NCI-H1092 (cell line): Measurements from ENCODE around the gene LTA4H.
"Not testable (repeated sequence)": the region's sequence is repeated elsewhere in the genome, so short reads cannot be mapped to it uniquely, and the experiment has no call there.

ENCODE experiments used
- DNase-seq: peaks from one replicate; lab custom pipeline; 2025; lab: John Stamatoyannopoulos, UW

LTA4H gene

DNA sequence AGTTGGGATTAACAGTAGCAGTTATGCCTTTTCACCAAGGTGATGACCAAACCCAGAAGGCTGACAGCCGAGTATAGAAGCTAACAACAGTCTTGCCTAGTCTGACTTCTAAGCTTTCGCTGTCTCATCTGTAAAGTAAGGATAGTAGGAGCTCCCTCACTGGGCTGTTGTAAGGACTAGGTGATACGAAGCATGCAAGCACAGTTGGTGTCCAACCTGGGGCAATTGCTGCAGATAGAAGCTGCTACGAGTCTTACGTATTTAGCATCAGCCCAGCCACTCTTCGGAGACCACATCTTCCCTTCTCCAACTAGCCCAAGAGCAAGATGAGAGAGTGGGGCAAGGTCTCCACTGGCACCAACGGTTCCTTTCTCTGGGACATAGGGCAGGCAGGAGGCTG lies 45.3 kb downstream of the LTA4H start:
- DNase-seq: no peak

DNA sequence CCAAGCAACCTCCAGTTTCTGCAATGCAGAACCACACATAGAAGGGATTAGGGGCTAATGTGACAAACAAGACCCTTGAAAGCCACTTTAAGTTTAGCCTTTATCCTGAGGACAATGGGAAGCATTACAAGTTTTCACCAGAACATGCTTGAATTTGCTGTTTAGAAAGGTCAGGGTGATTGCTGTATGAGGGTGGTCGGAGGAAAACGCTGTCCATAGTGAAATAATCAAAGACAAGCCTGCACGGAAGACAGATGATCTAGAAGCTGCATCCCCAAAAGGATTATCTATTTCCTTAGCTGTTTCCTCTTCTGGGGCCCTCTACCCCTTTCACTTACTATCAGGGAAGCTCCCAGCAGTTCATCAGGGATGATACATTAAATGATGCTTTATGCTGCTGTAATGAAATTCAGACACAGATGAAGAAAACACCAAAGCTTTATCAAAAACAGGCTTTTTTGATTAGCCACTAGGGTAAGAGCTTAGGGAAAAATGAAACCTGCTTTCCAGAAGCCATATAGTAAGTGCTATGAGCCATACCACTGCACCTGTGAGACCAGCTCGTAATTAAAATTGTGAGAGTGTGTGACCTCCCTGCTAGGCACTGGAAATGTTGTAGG lies 45.8 kb downstream of the LTA4H start:
- DNase-seq: no peak

DNA sequence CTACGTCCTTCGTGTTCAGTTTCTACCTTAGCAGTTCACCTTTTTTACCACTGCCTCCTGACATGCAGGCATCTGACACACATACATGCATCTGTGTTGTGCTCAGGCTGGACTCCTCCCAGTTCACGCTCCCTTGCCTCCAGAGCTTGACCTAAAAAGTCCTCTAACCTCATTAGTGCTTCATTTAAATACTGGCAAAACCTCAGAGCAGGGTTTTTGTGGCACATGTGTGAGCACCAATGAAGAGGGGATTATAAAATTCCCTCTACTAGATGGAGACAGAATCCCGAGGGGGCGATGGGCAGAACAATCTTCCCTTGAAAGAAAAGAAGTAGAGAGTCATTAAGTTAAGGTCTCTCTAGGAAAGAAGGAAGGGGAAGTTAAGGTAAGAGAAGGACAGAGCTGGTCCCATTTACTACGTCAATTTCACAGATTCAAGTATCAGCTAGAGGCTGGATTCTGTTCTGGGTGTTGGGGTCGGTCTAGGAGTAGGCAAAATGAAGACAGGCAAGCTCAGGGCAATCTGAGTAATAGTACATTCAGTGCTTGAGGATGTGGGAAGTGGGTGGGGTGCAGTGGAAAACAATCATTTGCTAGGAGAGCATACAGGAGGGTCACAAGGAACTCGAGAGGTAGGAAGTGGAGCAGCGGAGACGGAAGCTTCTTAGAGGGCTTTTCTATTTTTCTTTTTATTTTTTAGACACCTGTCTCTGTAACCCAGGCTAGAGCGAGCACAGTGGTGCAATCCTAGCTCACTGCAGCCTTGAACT lies 46.7 kb downstream of the LTA4H start:
- DNase-seq: no peak

DNA sequence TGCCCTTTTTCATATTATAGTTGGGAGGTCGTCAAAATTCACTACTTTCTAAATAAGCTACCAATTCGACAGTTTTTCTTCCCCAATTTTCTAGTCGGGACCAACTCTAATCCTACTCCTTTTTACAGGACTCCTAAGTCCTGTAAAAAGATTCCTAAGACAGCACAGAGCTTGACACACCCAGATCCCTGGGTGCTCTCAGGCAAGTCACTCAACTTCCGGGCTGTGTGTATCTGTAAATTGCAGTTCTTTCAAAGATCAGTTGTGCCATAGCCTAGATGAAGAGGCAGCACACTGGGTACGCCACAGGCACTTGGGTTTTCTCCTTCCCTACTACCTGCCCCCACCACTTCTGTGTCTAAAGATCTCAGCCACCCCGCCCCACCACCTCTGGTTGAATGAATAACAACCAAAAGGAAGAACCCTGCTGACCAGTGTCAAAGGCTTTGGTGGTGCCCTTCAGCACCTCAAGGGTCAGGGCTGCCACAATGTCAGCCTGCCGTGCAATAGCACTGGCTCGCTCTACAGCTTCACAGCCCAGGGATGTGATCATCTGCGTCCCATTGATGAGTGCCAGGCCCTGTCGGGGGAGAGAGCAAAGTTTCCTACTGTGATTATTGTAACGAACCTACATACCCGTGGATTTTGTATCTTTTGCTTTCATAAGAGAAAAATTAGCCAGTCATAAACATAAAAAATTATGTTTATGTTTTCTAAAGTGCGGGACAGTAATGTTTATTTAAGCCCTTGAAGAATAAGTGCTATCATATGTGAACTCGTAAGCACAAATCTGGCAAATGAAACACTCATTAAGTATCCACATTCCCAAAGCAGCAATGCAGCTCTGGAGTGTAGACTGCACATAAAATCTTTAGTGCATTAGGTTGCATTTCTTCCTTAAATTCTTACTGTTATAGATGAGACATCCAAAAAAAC lies 48.5 kb downstream of the LTA4H start:
- DNase-seq: no peak

DNA sequence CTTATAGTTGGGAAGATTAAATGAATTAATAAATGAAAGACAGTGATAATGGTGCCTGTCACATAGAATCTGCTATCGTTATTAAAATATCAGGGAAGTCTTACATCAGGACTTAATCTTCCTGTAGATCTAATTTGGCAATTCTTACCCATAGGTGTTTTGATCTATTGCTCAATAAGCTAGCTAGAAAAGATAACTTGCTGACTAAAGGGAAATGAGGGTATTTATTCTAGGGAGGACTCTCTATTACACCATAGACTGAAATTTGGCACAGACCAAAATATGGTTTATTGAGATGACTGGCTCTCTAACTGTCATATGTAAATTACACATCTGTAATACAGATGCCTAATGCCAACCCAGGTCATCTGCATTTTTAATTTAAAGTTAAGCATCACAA lies 50.7 kb downstream of the LTA4H start:
- no peak for DNase-seq

DNA sequence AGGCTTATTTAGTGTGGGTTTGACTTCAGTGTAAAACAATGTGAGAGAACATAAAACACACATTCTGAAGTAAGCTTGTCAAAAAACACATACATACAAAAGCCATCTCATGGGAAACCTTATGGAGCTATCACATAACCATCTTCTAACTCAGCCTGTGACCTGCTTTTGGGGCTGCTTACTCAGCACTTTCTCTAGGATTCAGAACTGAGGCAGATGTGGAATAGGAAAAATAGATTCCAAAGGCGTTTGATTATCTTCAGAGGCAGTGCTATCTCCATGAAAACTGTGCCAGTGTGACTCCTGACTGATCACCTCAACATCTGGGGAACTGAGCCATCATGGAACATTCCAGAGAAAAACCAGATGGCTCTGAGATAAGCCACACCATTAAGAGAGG lies 52.8 kb downstream of the LTA4H start:
- DNase-seq: no peak

DNA sequence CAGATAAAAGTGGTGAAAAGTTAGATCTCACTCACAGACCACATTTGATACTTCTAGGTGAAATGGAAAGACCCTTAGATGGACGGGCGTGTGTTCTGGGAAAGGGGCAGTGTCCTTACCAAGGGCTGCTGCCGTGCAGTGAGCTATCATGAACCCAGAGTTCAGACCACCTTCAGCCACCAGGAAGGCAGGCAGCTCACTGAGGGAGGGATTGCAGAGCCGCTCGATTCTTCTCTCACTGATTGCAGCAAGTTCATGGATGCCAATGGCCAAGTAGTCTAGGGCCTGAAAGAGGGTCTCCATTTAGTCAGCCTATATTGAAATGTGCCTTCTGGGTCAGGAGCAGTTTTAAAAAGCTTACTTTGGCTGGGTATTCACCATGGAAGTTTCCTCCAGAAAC lies 55.0 kb downstream of the LTA4H start:
- DNase-seq: no peak

DNA sequence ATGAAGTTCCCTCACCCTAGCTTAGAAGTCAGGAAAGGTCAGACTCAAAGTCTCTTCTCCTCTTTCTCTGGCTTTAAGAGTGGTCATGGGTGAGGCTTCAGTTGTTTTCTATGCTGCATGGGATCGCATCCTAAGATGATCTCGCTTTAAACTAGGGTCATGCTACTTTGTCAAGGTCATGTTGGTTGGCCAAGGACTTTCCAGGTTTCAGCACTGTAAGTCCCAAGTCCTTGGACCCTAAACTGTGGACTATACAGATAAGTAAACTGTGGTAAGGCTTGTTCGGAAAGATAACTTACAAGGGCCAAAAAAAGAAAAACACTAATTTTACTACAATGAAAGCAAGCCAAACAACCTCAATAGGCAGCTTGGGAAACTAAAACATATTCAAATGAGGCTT lies 56.6 kb downstream of the LTA4H start:
- DNase-seq: no peak

DNA sequence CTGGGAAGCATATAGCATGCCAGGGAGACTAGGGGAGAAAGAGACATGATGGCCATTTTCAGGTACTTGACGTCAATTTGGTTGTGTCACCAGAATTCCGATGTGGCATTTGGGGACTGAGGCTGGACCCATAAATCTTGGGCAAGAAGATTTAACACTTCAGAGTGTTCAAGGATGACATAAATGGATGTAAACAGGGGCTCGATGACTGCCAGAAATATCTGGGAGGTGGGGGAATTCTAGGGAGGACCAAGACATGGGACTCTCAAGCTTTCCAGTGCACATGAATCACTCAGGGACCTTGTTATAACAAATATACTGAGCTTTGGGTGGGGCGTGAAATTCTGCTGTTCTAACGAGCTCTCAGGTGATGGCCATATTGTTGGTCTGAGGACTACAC lies 57.0 kb downstream of the LTA4H start:
- no peak for DNase-seq

DNA sequence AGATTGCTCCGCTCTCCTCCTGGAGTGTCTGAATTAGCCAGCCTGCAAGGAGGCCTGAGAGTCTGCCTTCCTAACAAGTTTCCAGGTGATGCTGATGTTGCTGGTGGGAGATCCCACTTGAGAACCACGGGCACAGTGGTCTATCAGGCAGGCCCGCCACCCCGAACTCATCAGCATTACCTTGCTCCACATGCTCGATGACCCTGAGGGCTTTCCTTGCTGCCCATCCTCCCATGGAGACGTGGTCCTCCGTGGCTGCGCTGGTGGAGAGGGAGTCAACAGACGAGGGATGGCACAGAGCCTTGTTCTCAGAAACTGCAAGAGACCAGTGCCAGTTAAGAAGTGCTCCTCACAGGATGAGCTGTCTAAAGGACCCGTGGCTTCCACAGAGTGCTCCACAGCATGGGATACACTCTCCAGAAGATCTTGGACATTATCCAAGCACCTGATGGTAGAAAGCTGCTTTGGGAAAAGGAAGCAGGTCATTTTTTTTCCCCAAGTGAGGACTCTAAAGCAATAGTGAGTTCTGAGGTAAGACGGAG lies 57.6 kb downstream of the LTA4H start:
- DNase-seq: no peak

DNA sequence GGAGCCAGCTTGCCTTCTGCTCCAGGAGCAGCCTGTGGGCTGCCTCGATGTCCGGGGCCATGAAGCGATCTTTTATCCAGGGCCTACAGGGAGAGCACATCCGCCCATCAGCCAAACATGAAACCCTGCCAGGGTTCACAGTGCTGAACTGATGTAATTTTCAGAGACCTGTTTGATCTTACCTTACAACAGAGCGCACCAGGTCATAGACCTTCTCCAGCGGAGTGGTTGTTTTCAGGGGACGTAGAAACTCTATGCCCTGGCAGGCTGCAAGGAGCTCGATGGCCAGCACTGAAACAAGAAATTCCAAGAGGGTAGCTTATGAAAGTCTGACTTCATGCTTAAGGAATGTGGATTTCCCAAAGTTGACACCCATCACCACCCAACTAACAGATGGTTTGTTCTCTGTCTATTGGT lies 59.0 kb downstream of the LTA4H start:
- no peak for DNase-seq

DNA sequence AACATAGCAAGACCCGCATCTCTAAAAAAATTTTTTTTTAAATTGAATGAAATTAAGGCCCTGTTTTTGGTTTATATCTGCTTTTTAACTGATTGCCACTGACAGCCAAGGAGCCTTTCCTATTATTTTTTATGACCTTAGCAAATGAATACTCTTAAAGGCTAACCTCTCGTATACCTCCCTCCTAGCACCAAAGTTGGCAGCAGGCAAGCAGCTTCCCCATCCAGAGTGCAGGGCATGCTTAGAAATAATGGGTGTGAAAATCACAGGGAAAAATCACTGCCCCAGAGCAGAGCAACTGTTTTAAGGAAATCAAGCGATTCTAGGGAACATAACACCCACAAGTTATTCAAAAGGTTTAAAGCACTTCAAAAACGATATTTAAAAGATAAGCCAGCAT lies 59.9 kb downstream of the LTA4H start:
- no peak for DNase-seq

DNA sequence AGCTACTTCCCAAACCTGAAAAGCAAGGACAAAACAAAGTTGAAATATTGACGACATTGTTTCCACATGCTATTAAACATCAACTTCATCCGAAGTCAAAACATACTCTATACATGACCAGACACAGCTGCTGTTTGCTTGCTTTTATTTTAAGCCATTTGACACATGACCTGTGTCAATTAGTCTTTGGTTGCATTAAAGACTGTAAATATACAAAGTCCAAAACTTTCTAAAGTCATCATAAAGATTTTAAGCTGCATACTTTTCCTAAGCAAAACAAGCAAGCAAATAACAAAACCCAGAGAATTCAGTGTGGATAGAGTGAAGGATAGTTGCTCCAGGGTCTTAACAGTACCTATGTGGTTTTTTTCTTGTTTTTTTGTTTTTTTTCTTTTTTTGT lies 61.0 kb downstream of the LTA4H start:
- no peak for DNase-seq

DNA sequence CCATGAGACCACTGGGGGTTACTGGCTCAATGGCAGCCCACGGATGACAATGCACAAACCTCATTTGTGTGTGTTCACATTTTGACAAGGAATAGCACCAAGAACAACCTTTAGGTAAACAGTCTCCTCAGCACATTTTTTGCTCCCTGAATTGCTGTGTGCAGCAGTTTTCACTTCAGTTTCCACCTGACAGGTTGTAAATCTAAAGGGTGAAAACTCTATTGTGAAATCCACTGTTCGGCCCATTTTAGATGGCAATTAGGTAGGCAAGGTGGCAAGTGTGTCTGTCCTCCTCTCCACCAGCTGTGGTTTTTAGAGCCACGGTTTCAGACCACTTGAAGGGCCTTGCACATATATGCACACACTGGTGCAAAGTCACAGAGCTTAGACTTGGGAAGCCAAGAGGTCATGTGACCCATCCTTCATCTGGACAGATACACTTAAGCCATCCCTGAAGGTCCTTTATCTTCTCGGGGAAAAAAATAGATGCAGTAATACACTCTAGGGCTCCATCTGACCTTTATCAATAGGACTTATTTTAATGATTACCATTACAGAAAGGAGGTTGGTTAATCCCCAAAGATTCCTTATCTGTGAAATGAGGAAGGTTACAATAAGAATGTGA lies 62.4 kb downstream of the LTA4H start:
- no peak for DNase-seq

DNA sequence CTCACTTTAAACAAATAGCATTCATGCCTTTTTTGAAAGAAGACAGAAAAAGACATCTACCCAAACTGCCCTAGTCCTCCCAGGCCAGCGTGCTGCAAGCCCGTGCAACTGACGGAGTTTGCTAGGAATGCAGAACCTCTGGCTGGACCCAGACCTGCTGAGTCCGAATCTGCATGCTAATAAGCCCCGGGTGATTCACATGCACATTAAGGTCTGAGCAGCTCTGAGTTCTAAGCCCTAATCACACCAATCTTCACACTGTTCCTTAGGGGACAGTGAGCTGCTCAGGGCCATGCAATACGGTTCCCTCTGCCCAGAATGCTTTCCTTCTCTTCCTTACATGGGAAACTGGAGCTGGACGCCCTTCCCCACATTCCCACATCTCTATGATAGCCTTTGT lies 64.5 kb downstream of the LTA4H start:
- DNase-seq: no peak

DNA sequence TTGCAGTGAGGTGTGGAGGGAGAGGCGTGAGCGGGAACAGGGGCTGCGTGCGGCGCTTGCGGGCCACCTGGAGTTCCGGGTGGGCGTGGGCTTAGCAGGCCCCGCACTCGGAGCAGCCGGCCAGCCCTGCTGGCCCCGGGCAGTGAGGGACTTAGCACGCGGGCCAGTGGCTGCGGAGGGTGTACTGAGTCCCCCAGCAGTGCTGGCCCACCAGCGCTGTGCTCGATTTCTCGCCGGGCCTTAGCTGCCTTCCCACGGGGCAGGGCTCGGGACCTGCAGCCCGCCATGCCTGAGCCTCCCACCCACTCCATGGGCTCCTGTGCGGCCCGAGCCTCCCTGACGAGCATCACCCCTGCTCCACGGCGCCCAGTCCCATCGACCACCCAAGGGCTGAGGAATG lies 66.3 kb downstream of the LTA4H start:
- not testable (repeated sequence) for DNase-seq

DNA sequence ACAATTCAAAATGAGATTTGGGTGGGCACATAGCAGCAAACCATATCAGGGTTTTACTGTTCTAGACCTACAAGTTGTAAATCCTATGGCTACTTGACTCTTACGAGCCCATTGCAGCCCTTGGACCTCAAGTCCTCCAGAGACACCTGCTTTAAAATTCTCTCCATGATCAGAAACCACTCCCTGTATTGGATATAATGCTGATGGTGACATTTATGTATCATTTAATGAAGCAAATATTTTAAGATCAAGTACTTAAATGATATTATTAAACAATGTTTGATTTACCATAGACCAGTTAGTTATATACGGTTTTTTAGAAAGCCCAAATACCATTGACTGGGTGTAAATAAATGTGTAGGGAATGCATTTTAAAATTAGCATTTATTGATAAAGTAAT lies 68.1 kb downstream of the LTA4H start:
- DNase-seq: no peak

DNA sequence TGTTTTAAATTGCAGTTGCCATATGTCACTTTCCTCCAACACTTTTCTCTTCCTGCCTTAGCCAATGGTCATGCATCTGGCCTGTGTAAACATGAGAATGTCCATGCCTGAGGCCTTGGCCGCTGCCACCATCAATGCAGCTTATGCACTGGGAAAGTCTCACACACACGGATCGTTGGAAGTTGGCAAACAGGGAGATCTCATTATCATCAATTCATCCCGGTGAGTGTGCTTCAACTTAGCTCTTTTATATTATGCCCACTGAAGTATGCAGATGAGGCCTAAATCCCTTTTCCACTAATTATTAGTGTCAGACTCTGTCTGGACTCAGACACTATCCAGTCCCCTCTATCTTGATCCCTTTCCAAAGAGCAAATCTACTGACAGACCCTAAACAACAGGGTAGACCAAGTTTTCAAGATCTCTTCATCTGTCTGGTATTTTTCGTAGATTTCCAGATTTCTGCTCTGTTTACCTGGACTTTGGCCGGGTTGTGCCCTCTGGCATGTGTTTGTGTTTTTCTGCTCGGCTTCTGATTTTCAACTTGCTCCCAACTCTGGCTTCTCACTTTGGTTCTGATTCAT lies 69.0 kb downstream of the LTA4H start:
- DNase-seq: no peak

DNA sequence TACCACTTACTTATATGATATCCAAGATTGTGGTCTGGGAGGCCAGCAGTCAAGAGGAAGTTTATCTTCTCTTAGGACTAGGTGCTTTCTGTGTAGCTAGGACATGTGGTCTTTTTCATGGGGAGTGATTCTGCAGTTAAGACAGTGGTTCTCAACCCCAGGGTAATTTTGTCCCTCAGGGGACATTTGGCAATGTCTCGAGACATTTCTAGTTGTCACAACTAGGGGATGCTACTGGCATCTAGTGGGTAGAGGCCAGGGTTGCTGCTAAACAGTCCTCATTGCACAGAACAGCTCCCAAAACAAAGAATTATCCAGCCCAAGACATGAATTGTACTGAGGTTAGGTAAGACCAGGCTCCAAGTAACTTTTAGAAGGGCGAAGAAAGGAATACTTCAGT lies 72.3 kb downstream of the LTA4H start:
- DNase-seq: no peak

DNA sequence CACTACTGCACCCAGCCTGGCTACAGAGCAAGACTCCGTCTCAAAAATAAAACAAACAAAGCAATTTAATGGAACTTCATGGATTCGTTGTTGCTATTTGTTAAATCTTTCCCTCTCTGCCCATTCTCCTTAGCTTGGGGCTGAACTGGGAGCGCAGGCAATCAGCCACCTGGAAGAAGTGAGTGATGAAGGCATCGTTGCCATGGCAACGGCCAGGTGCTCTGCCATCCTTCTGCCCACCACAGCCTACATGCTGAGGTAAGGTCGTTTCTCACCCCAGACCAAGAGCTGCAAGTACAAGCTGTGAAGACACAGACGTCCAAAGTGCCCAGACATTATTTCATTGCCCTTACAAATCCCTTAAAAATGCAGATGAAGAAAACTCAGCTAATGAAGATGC lies 73.2 kb downstream of the LTA4H start:
- DNase-seq: no peak

DNA sequence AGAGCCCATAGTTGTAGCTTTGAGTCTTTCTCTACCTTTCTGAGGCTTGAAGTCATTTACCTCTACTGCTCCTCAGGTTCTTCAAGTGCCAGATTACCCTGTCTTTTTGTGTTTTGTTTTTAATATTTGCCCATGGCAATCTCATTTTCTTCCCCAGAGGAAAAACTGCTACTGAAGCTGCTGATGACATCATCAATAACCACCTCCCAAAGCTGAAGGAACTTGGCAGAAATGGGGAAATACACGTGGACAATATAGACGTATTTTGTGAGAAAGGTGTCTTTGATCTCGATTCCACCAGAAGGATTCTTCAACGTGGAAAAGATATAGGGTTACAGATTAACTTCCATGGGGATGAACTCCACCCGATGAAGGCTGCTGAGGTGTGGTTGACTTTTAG lies 75.1 kb downstream of the LTA4H start:
- DNase-seq: no peak

DNA sequence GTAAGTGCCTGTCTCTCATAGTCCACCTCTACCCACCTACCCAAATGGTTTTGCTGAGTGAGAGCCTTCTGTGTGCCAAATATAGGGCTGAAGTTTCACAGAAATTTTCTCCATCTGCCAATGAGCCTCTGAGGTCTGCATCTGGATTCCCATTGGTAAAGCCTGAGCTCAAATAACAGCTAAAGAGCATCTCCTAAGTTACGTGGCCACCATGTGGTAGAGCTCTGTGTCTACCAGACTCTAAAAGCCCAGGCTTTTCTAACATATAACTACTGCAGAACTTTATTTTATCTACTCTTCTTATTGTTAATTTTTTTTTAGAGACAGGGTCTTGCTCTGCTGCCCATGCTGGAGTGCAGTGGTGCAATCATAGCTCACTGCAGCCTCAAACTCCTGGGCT lies 76.3 kb downstream of the LTA4H start:
- no peak for DNase-seq
